Liver (tissue), 9 donors: ENCODE measurements around the gene CDK17. TPM values are rescaled to one million over a fixed set of nuclear protein-coding genes. Genes with fewer than 3 reads are reported as not detected.
"Not testable (repeated sequence)": the region's sequence is repeated elsewhere in the genome, so short reads cannot be mapped to it uniquely, and the experiment has no call there.

Experiments
- DNase-seq: peaks from one replicate; pipeline ENCODE4 v3.0.0-alpha.2; 2017; ENCODE audit warnings: low spot score
- H3K27ac ChIP-seq, 2 donors: one replicate each; pipeline ENCODE4 v1.7.0; 2013; ENCODE audit warnings: inconsistent platforms in 2 of 2, low read length in 2 of 2, control low read depth in 1 of 2, low read depth in 1 of 2, mild to moderate bottlenecking in 1 of 2
- H3K27me3 ChIP-seq, 4 donors: one replicate each; pipeline versions ENCODE4 v1.6.1 to v1.7.0; 2013; ENCODE audit warnings: low read length in 3 of 4, inconsistent platforms in 1 of 4, mild to moderate bottlenecking in 1 of 4, moderate library complexity in 1 of 4; ENCODE audit not compliant: control insufficient read depth in 4 of 4, insufficient read depth in 4 of 4
- H3K36me3 ChIP-seq, 4 donors: one replicate each; pipeline versions ENCODE4 v1.6.1 to v1.7.0; 2013; ENCODE audit warnings: low read length in 3 of 4, mild to moderate bottlenecking in 3 of 4, low read depth in 1 of 4, moderate library complexity in 1 of 4; ENCODE audit not compliant: control insufficient read depth in 4 of 4, insufficient read depth in 3 of 4
- H3K4me1 ChIP-seq, 4 donors: one replicate each; pipeline versions ENCODE4 v1.6.1 to v1.7.0; 2013; ENCODE audit warnings: low read length in 3 of 4, mild to moderate bottlenecking in 3 of 4, moderate library complexity in 1 of 4; ENCODE audit not compliant: control insufficient read depth in 4 of 4, insufficient read depth in 4 of 4
- H3K4me3 ChIP-seq, 3 donors: one replicate each; pipeline versions ENCODE4 v1.6.1 to v1.7.0; 2013; ENCODE audit warnings: low read length in 3 of 3, control low read depth in 1 of 3, low read depth in 1 of 3, mild to moderate bottlenecking in 1 of 3
- H3K9ac ChIP-seq, 2 donors: one replicate each; pipeline ENCODE4 v1.7.0; 2013; ENCODE audit warnings: low read length in 2 of 2, mild to moderate bottlenecking in 2 of 2, moderate library complexity in 2 of 2, control low read depth in 1 of 2, low read depth in 1 of 2
- H3K9me3 ChIP-seq, 4 donors: one replicate each; pipeline versions ENCODE4 v1.6.1 to v1.7.0; 2013; ENCODE audit warnings: low read length in 3 of 4; ENCODE audit not compliant: control insufficient read depth in 4 of 4
- GABPA ChIP-seq, 2 donors: IDR thresholded peaks in 1 of 2; conservative IDR thresholded peaks in 1 of 2; 2 replicates each; pipeline ENCODE4 v1.6.1; 2016; ENCODE audit warnings: antibody characterized with exemption in 2 of 2, mild to moderate bottlenecking in 1 of 2, moderate library complexity in 1 of 2
- MAX ChIP-seq: IDR thresholded peaks from 2 replicates; pipeline ENCODE4 v1.6.1; 2016; ENCODE audit warnings: antibody characterized with exemption
- TAF1 ChIP-seq: conservative IDR thresholded peaks from 2 replicates; pipeline ENCODE4 v1.6.1; 2016; ENCODE audit warnings: antibody characterized with exemption, mild to moderate bottlenecking
- YY1 ChIP-seq: IDR thresholded peaks from 2 replicates; pipeline ENCODE4 v1.6.1; 2016; ENCODE audit warnings: antibody characterized with exemption, mild to moderate bottlenecking
- ZBTB33 ChIP-seq: IDR thresholded peaks from 2 replicates; pipeline ENCODE4 v1.6.1; 2016; ENCODE audit warnings: antibody characterized with exemption
- WGBS: extraction: QIAGEN DNeasy Blood & Tissue Kit; methylation state at CpG from one replicate; pipeline ENCODE4 v1.1.7; 2013; 5-methylcytosine and 5-hydroxymethylcytosine counted together
- polyA plus RNA-seq, 2 donors: library from polyadenylated mRNA; stranded (reverse) in 1 of 2; unstranded in 1 of 2; fragments of 200-250 nt in 1 of 2; fragments of >200 nt in 1 of 2; fragmentation: Nextera tagmentation in 1 of 2; extraction: Ambion mirVana in 1 of 2; gene quantifications; one replicate each; pipeline versions ENCODE4 v1.2.1 to v1.2.3, GENCODE V29; 2013 to 2015
- total RNA-seq, 2 donors: library from RNA; depleted of rRNA; stranded (reverse); fragments of >200 nt; gene quantifications; one replicate each; pipeline ENCODE4 v1.2.3, GENCODE V29; 2014
- donor health status: healthy.
- donor health status: healthy.
- donor health status: healthy.
- donor health status: healthy.
- donor health status: healthy.

CDK17 gene
- total and polyA plus RNA-seq, 4 donors = 4.8 to 25.2 (median 14.9) TPM

GRCh38 chr12:96419576-96420276 is 19.5 kb upstream of the CDK17 start:
- TF ChIP-seq ZBTB33 (no peak), MAX (no peak)
- H3K9ac ChIP-seq = no peak overlapping the region
- no peaks in the 10 kb centered on the region for H3K27me3 ChIP-seq
- no peak for DNase-seq
- no peak overlapping the region for H3K27ac ChIP-seq
- WGBS = 92% methylated on average over 5 of the region's 5 CpGs
- H3K4me1 ChIP-seq = no peaks in the 10 kb centered on the region
- H3K4me3 ChIP-seq = no peak overlapping the region
- H3K9me3 ChIP-seq = no peaks in the 10 kb centered on the region
- no peaks in the 10 kb centered on the region for H3K36me3 ChIP-seq

DNA sequence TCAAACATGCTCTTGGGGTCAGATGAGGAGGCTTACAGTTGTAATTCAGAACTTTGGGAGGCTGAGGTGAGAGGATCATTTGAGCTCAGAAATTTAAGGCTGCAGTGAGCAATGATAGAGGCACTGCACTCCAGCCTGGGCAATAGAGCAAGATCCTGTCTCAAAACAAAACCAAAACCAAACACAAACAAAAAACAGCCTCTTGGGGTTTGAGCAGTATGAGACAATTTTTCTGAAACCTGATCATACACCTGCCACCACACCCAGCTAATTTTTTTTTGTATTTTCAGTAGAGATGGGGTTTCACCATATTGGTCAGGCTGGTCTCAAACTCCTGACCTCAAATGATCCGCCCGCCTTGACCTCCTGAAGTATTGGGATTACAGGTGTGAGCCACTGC is 17.4 kb upstream of the CDK17 start:
- H3K4me1 ChIP-seq, H3K9me3 ChIP-seq, H3K27me3 ChIP-seq, H3K27ac ChIP-seq, DNase-seq, H3K9ac ChIP-seq, H3K36me3 ChIP-seq, H3K4me3 ChIP-seq: not testable (repeated sequence)
- WGBS = 94% methylated on average over 2 of the region's 2 CpGs

- H3K4me3 ChIP-seq = no peak overlapping the region
Measured at GRCh38 chr12:96416033-96416799, 16.0 kb upstream of the CDK17 start.

More at GRCh38 chr12:96416033-96416799, 16.0 kb upstream of the CDK17 start:
- WGBS = 32% methylated on average over 7 of the region's 7 CpGs
- Histone ChIP-seq H3K36me3 (no peaks in the 10 kb centered on the region), H3K27ac (no peak overlapping the region), H3K9me3 (no peaks in the 10 kb centered on the region), H3K27me3 (no peaks in the 10 kb centered on the region), H3K4me1 (no peaks in the 10 kb centered on the region), H3K9ac (no peak overlapping the region)
- no peak for DNase-seq
- TF ChIP-seq YY1 (peak; percentile 17), TAF1 (no peak), GABPA (IDR thresholded peaks at IDR 0.05 in 1 of 2, conservative IDR thresholded peaks at IDR 0.05 in 1 of 2) (no peak), ZBTB33 (no peak)
